ENCODE data around the gene NTM. TPM values are rescaled to one million over a fixed set of nuclear protein-coding genes. Genes with fewer than 3 reads are reported as not detected.

NTM gene
- total RNA-seq, 6 donors from 2014 or later: 4.1 to 151 (median 115) TPM

- DNase-seq (no peak), ATAC-seq (ENCODE audit: low FRiP score in 2 of 2) (no peak)
- H3K4me1 ChIP-seq: no peaks in the 10 kb centered on the region
- no peak for TF ChIP-seq EP300 (IDR thresholded peaks at IDR 0.05)
- no peak for TF ChIP-seq CTCF (IDR thresholded peaks at IDR 0.05)
- no peak for TF ChIP-seq POLR2AphosphoS5 (IDR thresholded peaks at IDR 0.05)
- TF ChIP-seq POLR2A (IDR thresholded peaks at IDR 0.05): no peak
- no peaks in the 10 kb centered on the region for H3K9me3 ChIP-seq
- H3K27ac ChIP-seq: no peak overlapping the region
- H3K4me3 ChIP-seq: no peak overlapping the region
- no peaks in the 10 kb centered on the region for H3K27me3 ChIP-seq
- 69 to 87% methylated on average over 6 of the region's 6 CpGs for WGBS, 2 donors
- no peaks in the 10 kb centered on the region for H3K36me3 ChIP-seq
Measured at GRCh38 chr11:131817687-131818188, 447.3 kb downstream of the NTM start.

GRCh38 chr11:131819865-131820264, 449.4 kb downstream of the NTM start:
- DNase-seq (no peak), ATAC-seq (ENCODE audit: low FRiP score in 2 of 2) (no peak)
- Histone ChIP-seq H3K27me3 (no peaks in the 10 kb centered on the region), H3K36me3 (no peaks in the 10 kb centered on the region), H3K9me3 (no peaks in the 10 kb centered on the region), H3K4me3 (no peak overlapping the region), H3K4me1 (peaks cover 0 to under 1% (median 0%) of the 10 kb centered on the region in 4 donors), H3K27ac (no peak overlapping the region)
- TF ChIP-seq EP300 (IDR thresholded peaks at IDR 0.05): no peak
- no peak for TF ChIP-seq POLR2A (IDR thresholded peaks at IDR 0.05)
- TF ChIP-seq POLR2AphosphoS5 (IDR thresholded peaks at IDR 0.05): no peak
- no peak for TF ChIP-seq CTCF (IDR thresholded peaks at IDR 0.05)
- 93% methylated on average over 10 of the region's 10 CpGs for WGBS, 2 donors

GRCh38 chr11:131822506-131822905, 452.1 kb downstream of the NTM start:
- ATAC-seq (ENCODE audit: low FRiP score in 2 of 2): no peak

GRCh38 chr11:131823772-131824171, 453.4 kb downstream of the NTM start:
- Histone ChIP-seq H3K36me3 (no peaks in the 10 kb centered on the region), H3K4me1 (peaks cover 0 to 4% (median 0%) of the 10 kb centered on the region in 4 donors), H3K27me3 (no peaks in the 10 kb centered on the region), H3K9me3 (no peaks in the 10 kb centered on the region), H3K27ac (no peak overlapping the region), H3K4me3 (no peak overlapping the region)
- no peak for DNase-seq
- WGBS, 2 donors: 59 to 71% methylated on average over 2 of the region's 2 CpGs
- TF ChIP-seq POLR2AphosphoS5 (IDR thresholded peaks at IDR 0.05) (no peak), POLR2A (IDR thresholded peaks at IDR 0.05) (no peak), CTCF (IDR thresholded peaks at IDR 0.05) (no peak), EP300 (IDR thresholded peaks at IDR 0.05) (no peak)
- ATAC-seq (ENCODE audit: low FRiP score in 2 of 2): no peak

More at GRCh38 chr11:131822506-131822905, 452.1 kb downstream of the NTM start:
- no peak for TF ChIP-seq POLR2AphosphoS5 (IDR thresholded peaks at IDR 0.05)
- no peak for TF ChIP-seq POLR2A (IDR thresholded peaks at IDR 0.05)
- TF ChIP-seq CTCF (IDR thresholded peaks at IDR 0.05): no peak
- no peak for TF ChIP-seq EP300 (IDR thresholded peaks at IDR 0.05)
- Histone ChIP-seq H3K27me3 (no peaks in the 10 kb centered on the region), H3K36me3 (no peaks in the 10 kb centered on the region), H3K4me3 (no peak overlapping the region), H3K4me1 (peaks cover 0 to 4% (median 0%) of the 10 kb centered on the region in 4 donors), H3K27ac (no peak overlapping the region), H3K9me3 (no peaks in the 10 kb centered on the region)
- DNase-seq: no peak
- 30 to 35% methylated on average over 6 of the region's 6 CpGs for WGBS, 2 donors

- whole genome bisulfite sequencing, 2 donors: 32 to 43% methylated on average over 3 of the region's 3 CpGs
- Histone ChIP-seq H3K27ac (no peak overlapping the region), H3K27me3 (no peaks in the 10 kb centered on the region), H3K9me3 (no peaks in the 10 kb centered on the region), H3K4me3 (no peak overlapping the region), H3K36me3 (no peaks in the 10 kb centered on the region), H3K4me1 (peaks cover 0 to 4% (median 0%) of the 10 kb centered on the region in 4 donors)
- TF ChIP-seq CTCF (IDR thresholded peaks at IDR 0.05) (no peak), POLR2AphosphoS5 (IDR thresholded peaks at IDR 0.05) (peak in 1 of 2 donors; percentile 14), EP300 (IDR thresholded peaks at IDR 0.05) (no peak), POLR2A (IDR thresholded peaks at IDR 0.05) (no peak)
- DNase-seq: peak in 1 of 2 donors; percentile 29
- peak; percentile 61 to 82 for ATAC-seq (ENCODE audit: low FRiP score in 2 of 2)
Measured at GRCh38 chr11:131824771-131825170, 454.4 kb downstream of the NTM start.
